Testis (tissue), 3 donors: ENCODE results near the gene FES. TPM values are rescaled to one million over a fixed set of nuclear protein-coding genes. Genes with fewer than 3 reads are reported as not detected.

Experiments
- DNase-seq: peaks from one replicate; pipeline ENCODE4 v3.0.0-alpha.2; 2019
- H3K27ac ChIP-seq, 2 donors: fragments of 200-600 bp; sonication (generic); one replicate each; pipeline ENCODE4 v1.5.1; 2019
- H3K27me3 ChIP-seq: fragments of 200-600 bp; sonication (generic); one replicate; pipeline ENCODE4 v1.5.1; 2019
- H3K36me3 ChIP-seq: fragments of 200-600 bp; sonication (generic); one replicate; pipeline ENCODE4 v1.5.1; 2017; ENCODE audit warnings: low read depth; ENCODE audit errors: missing control alignments
- H3K4me1 ChIP-seq: fragments of 200-600 bp; sonication (generic); one replicate; pipeline ENCODE4 v1.5.1; 2019
- H3K4me3 ChIP-seq, 2 donors: fragments of 200-600 bp; sonication (generic); one replicate each; pipeline ENCODE4 v1.5.1; 2017 to 2019
- H3K9me3 ChIP-seq: fragments of 200-600 bp; sonication (generic); one replicate; pipeline ENCODE4 v1.5.1; 2017
- CTCF ChIP-seq, 3 experiments: fragments of 450-650 bp in 2 of 3; fragments of 200-600 bp in 1 of 3; sonication (generic) in 1 of 3; IDR thresholded peaks; one replicate each; pipeline ENCODE4 v1.5.1; 2016 to 2019; ENCODE audit warnings: antibody characterized with exemption in 3 of 3, mild to moderate bottlenecking in 2 of 3, moderate library complexity in 1 of 3
- POLR2A ChIP-seq: fragments of 450-650 bp; IDR thresholded peaks from one replicate; pipeline ENCODE4 v1.6.1; 2017; ENCODE audit warnings: antibody characterized with exemption, mild to moderate bottlenecking, moderate library complexity
- WGBS, 2 donors: methylation state at CpG; one replicate each; pipeline ENCODE4 v1.1.5; 2018; 5-methylcytosine and 5-hydroxymethylcytosine counted together
- intact Hi-C: fragments of 100-400 bp; cut with DNase I; formaldehyde crosslinking; loops from one replicate; pipeline ENCODE4 v1.15.1; 2023; ENCODE audit warnings: low total_unique reads
- polyA plus RNA-seq: library from polyadenylated mRNA; stranded (reverse); fragments of 350-450 nt; fragmentation: Illumina TruSeq; extraction: RNeasy Lipid Tissue Mini Kit (QIAGEN cat#74804); gene quantifications from one replicate; pipeline ENCODE4 v1.2.3, GENCODE V29; 2014; ENCODE audit warnings: low read depth, low replicate concordance; ENCODE audit not compliant: insufficient read depth
- total RNA-seq, 2 donors: library from RNA; depleted of rRNA; stranded (reverse); fragments of >200 nt; gene quantifications; one replicate each; pipeline ENCODE4 v1.2.3, GENCODE V29; 2016

Gene FES
- total and polyA plus RNA-seq, 3 donors from 2014 or later = 14.4 to 23.1 (median 18.6) TPM

DNA sequence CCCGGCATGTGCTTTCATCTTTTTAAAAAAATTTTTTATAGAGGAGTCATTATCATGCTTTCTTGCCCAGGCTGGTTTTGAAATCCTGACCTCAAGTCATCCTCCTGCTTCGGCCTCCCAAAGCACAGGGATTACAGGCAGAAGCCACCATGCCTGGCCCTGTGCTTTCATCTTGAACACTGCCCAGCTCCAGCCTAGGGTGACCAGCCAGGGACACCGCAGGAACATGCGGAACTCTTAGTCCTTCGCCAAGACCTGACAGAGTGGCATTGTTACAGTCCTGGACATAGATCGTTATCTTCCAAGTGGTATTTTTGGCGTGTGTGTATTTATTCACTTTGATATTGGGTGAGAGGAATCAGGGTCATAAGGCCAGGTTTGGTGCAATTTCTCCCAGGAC lies 23.9 kb upstream of the FES start:
- DNase-seq = no peak
- no peaks in the 10 kb centered on the region for H3K9me3 ChIP-seq
- WGBS, 2 donors = 78 to 83% methylated on average over 7 of the region's 7 CpGs
- no peak for TF ChIP-seq CTCF (IDR thresholded peaks at IDR 0.05)
- TF ChIP-seq POLR2A = no peak
- H3K27me3 ChIP-seq = no peaks in the 10 kb centered on the region
- intact Hi-C loops = no loop called here
- H3K27ac ChIP-seq = no peak overlapping the region
- H3K36me3 ChIP-seq = no peaks in the 10 kb centered on the region
- H3K4me3 ChIP-seq = no peak overlapping the region
- no peaks in the 10 kb centered on the region for H3K4me1 ChIP-seq

DNA sequence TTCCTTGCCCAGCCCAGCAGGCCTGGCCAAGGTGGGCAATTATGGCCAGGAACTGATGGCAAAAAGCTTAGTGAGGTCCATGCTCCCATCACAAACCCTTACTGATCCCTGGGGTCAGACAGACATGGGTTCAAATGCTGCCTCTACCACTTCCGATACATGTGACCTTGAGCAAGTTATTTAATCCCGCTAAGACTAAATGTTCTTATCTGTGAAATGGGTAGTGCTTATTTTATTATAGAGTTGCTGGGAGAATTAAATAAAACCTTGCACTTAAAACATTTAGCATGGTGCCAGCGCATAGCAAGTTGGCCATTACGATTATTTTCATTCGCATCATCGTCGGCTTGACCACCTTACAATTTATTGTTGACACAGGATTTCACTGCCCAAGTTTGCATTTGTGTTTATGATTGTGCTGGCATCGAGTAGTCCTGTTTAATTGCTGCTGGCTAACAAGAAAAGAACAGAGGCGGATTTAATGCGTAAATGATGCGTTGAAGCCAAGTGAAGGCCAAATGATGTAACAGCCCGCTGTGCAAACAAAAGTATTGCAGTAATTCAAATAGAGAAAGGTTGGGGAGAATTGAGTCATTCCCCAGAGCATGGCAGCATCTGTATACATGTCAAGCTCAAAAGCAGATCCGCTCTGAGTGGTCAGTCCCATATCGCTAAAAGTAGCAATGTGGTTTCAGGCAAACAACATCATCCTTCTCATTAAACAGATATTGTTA lies 23.2 kb upstream of the FES start:
- Histone ChIP-seq H3K36me3 (no peaks in the 10 kb centered on the region), H3K27me3 (no peaks in the 10 kb centered on the region), H3K27ac (no peak overlapping the region), H3K4me1 (no peaks in the 10 kb centered on the region), H3K9me3 (no peaks in the 10 kb centered on the region), H3K4me3 (no peak overlapping the region)
- DNase-seq = no peak
- 89 to 90% methylated on average over 14 of the region's 14 CpGs for WGBS, 2 donors
- TF ChIP-seq POLR2A (no peak), CTCF (IDR thresholded peaks at IDR 0.05) (no peak)
- intact Hi-C loops = no loop called here

DNA sequence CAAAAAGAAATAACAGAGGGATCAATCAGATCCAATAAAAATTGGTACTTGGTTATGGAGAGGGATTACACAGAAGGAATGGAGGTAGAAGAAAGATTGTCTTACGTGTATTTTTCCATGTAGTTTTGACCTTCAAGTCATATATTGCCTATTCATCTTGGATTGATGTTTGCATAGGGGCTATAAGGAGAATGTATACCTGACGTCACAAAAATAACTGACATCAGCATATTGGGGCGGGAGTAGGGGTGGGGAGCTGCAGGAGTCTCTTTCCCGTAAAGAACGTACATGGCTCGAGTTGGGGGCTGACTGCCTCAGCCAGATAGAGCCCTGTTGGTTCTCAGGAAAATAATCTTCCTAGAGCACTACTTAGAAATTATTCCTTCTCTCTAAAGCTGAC lies 21.8 kb upstream of the FES start:
- no peaks in the 10 kb centered on the region for H3K36me3 ChIP-seq
- TF ChIP-seq POLR2A (no peak), CTCF (IDR thresholded peaks at IDR 0.05) (no peak)
- H3K4me3 ChIP-seq = no peak overlapping the region
- no peaks in the 10 kb centered on the region for H3K9me3 ChIP-seq
- H3K27ac ChIP-seq = no peak overlapping the region
- 90% methylated on average over 6 of the region's 6 CpGs for WGBS, 2 donors
- DNase-seq = no peak
- intact Hi-C loops = no loop called here
- no peaks in the 10 kb centered on the region for H3K27me3 ChIP-seq
- H3K4me1 ChIP-seq = no peaks in the 10 kb centered on the region

DNA sequence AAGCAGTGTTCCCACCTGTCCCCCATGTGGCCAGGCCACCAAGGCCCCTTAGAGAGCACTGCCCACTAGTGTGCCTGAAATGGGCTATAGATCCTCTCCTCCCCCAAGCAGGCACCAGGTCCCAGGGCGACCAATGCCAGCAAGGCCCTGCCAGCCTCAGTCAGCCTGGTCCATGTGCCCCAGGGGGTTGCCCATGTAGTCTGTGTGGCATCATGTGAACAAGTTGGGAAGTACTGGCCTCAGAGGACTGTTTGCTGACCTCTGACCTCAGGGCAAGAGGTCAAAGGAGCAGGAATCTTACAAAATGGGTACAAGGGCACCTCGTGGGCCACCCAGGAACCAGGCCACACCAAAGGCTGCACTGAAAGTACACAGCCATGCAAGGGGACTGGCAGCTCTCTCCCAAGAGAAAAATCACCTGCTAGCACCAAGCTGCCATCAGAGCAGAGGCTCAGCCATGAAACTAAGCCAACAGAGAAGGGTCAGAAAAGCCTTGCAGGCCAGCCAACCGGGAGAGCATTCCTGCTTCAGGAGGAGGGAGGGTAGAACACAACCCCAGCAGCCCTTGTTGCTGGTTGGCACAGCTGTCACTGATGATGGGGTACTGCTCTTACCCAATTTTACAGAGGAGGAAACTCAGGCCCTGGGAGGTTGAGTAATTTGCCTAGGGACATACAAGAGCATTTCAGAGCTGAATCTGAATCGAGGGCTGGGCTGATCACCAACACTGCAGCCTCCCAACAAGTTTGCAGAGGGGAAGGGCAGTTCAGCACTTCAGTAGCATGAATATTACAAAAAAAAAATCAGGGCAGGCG lies 21.1 kb upstream of the FES start:
- H3K36me3 ChIP-seq = no peaks in the 10 kb centered on the region
- H3K4me1 ChIP-seq = no peaks in the 10 kb centered on the region
- intact Hi-C loops = no loop called here
- H3K4me3 ChIP-seq = no peak overlapping the region
- no peaks in the 10 kb centered on the region for H3K9me3 ChIP-seq
- no peak overlapping the region for H3K27ac ChIP-seq
- 82 to 93% methylated on average over 4 to 5 of the region's 5 CpGs for WGBS, 2 donors
- H3K27me3 ChIP-seq = no peaks in the 10 kb centered on the region
- TF ChIP-seq CTCF (IDR thresholded peaks at IDR 0.05) (no peak), POLR2A (no peak)
- no peak for DNase-seq
